Stimulated activated CD4-positive, alpha-beta T cell treated with anti-CD3 and anti-CD28 coated beads, Interleukin-4, amount 100 ng/mL, for 48 hours (primary cell): ENCODE measurements around the gene MRPL51.

Source experiments
- DNase-seq, 2 donors: peaks; one replicate each; pipeline ENCODE4 v3.0.0-alpha.2; 2020; ENCODE audit warnings: low read depth in 2 of 2

The MRPL51 gene

GRCh38 chr12:6492838-6493496 is at the start of gene MRPL51:
Gene MRPL51 (minus strand): TSS chr12:6493262. CDS start chr12:6493136, 126 bp downstream.
- peak; percentile 99 for DNase-seq

- DNase-seq = no peak
Observed at GRCh38 chr12:6542209-6543009, 49.3 kb upstream of the MRPL51 start.

GRCh38 chr12:6541371-6542165 is 48.5 kb upstream of the MRPL51 start:
- DNase-seq = no peak

GRCh38 chr12:6540181-6540877 is 47.3 kb upstream of the MRPL51 start:
- no peak for DNase-seq

- no peak for DNase-seq
Observed at GRCh38 chr12:6539707-6540134, 46.7 kb upstream of the MRPL51 start.

GRCh38 chr12:6539314-6539682 is 46.2 kb upstream of the MRPL51 start:
- no peak for DNase-seq

- DNase-seq = no peak
Observed at GRCh38 chr12:6538420-6539313, 45.6 kb upstream of the MRPL51 start.

GRCh38 chr12:6537580-6538419 is 44.7 kb upstream of the MRPL51 start:
- peak; percentile 72 to 82 for DNase-seq

GRCh38 chr12:6536894-6537579 is 44.0 kb upstream of the MRPL51 start:
- DNase-seq = no peak

GRCh38 chr12:6535960-6536847 is 43.1 kb upstream of the MRPL51 start:
- no peak for DNase-seq

GRCh38 chr12:6535697-6535946 is 42.6 kb upstream of the MRPL51 start:
- DNase-seq = no peak

GRCh38 chr12:6534945-6535696 is 42.1 kb upstream of the MRPL51 start:
- peak; percentile 70 to 75 for DNase-seq

GRCh38 chr12:6534695-6534944 is 41.6 kb upstream of the MRPL51 start:
- DNase-seq = no peak

GRCh38 chr12:6533923-6534694 is 41.0 kb upstream of the MRPL51 start, which contains the start of gene GAPDH:
Gene GAPDH (plus strand): TSS chr12:6534517. CDS start chr12:6534833, 316 bp downstream.
- DNase-seq = peak; percentile 84 to 88

- DNase-seq = no peak
Observed at GRCh38 chr12:6533653-6533922, 40.5 kb upstream of the MRPL51 start.

- DNase-seq = peak; percentile 52 to 54
Observed at GRCh38 chr12:6532927-6533652, 40.0 kb upstream of the MRPL51 start.
